ENCODE measurements around the gene NTRK2.

NTRK2 gene

GRCh38 chr9:84949971-84950370, 280.4 kb downstream of the NTRK2 start:
- no peak for DNase-seq

GRCh38 chr9:84950879-84951811, 281.6 kb downstream of the NTRK2 start:
- DNase-seq: no peak

GRCh38 chr9:84953252-84953773, 283.8 kb downstream of the NTRK2 start:
- no peak for DNase-seq

- DNase-seq: no peak
Observed at GRCh38 chr9:84953797-84954705, 284.5 kb downstream of the NTRK2 start.

- DNase-seq: no peak
Observed at GRCh38 chr9:84955155-84955554, 285.6 kb downstream of the NTRK2 start.

- DNase-seq: no peak
Observed at GRCh38 chr9:84955971-84956370, 286.4 kb downstream of the NTRK2 start.

GRCh38 chr9:84959339-84959738, 289.8 kb downstream of the NTRK2 start:
- DNase-seq: no peak

- DNase-seq: no peak
Observed at GRCh38 chr9:84966876-84967830, 297.6 kb downstream of the NTRK2 start.

GRCh38 chr9:84969084-84969483, 299.6 kb downstream of the NTRK2 start:
- DNase-seq: no peak

- no peak for DNase-seq
Observed at GRCh38 chr9:84969736-84970135, 300.2 kb downstream of the NTRK2 start.

GRCh38 chr9:84970432-84970831, 300.9 kb downstream of the NTRK2 start:
- DNase-seq: no peak

- DNase-seq: no peak
Observed at GRCh38 chr9:84971571-84971970, 302.0 kb downstream of the NTRK2 start.

- no peak for DNase-seq
Observed at GRCh38 chr9:84974258-84974657, 304.7 kb downstream of the NTRK2 start.

GRCh38 chr9:84974855-84975254, 305.3 kb downstream of the NTRK2 start:
- DNase-seq: no peak

- DNase-seq: no peak
Observed at GRCh38 chr9:84975926-84976325, 306.4 kb downstream of the NTRK2 start.

- no peak for DNase-seq
Observed at GRCh38 chr9:84978661-84979060, 309.1 kb downstream of the NTRK2 start.

GRCh38 chr9:84983749-84984148, 314.2 kb downstream of the NTRK2 start:
- DNase-seq: no peak

- no peak for DNase-seq
Observed at GRCh38 chr9:84988621-84989020, 319.1 kb downstream of the NTRK2 start.

- DNase-seq: no peak
Observed at GRCh38 chr9:84990416-84990815, 320.9 kb downstream of the NTRK2 start.

GRCh38 chr9:84990850-84991513, 321.5 kb downstream of the NTRK2 start:
- DNase-seq: no peak

- DNase-seq: no peak
Observed at GRCh38 chr9:84991514-84991870, 322.0 kb downstream of the NTRK2 start.

- DNase-seq: no peak
Observed at GRCh38 chr9:84992381-84992780, 322.9 kb downstream of the NTRK2 start.
